SK-N-MC (cell line): Measurements from ENCODE around the gene IL1RAP.

Experiments
- DNase-seq: peaks from one replicate; pipeline ENCODE4 v3.0.0-alpha.2; 2011; ENCODE audit warnings: low read depth, low spot score
- H3K27ac ChIP-seq: fragments of 200-600 bp; sonication (generic); 2 replicates; pipeline ENCODE4 v1.5.1; 2016; ENCODE audit warnings: mixed run types
- H3K36me3 ChIP-seq: fragments of 200-600 bp; sonication (generic); 2 replicates; pipeline ENCODE4 v1.6.1; 2017; ENCODE audit warnings: antibody characterized with exemption, low read length, mixed read lengths; ENCODE audit not compliant: insufficient read depth
- H3K4me3 ChIP-seq: fragments of 200-600 bp; sonication (generic); 2 replicates; pipeline ENCODE4 v1.5.1; 2016
- H3K9ac ChIP-seq: fragments of 200-600 bp; sonication (generic); 2 replicates; pipeline ENCODE4 v1.8.0; 2017; ENCODE audit warnings: mixed run types, mixed read lengths; ENCODE audit not compliant: insufficient read length
- H3K9me3 ChIP-seq: fragments of 200-600 bp; sonication (generic); 2 replicates; pipeline ENCODE4 v1.6.1; 2017; ENCODE audit warnings: low read depth, mild to moderate bottlenecking, antibody characterized with exemption, low read length, moderate library complexity, mixed read lengths
- EZH2 ChIP-seq: fragments of 200-600 bp; sonication (generic); IDR thresholded peaks from one replicate; pipeline ENCODE4 v1.6.1; 2017; ENCODE audit warnings: antibody characterized with exemption
- FOXP2 ChIP-seq: optimal IDR thresholded peaks from 2 replicates; pipeline ENCODE3; 2011; ENCODE audit warnings: mild to moderate bottlenecking, moderate library complexity; ENCODE audit not compliant: insufficient read depth; ENCODE audit errors: extremely low read length, control extremely low read depth
- POLR2AphosphoS5 ChIP-seq: IDR thresholded peaks from 2 replicates; pipeline ENCODE4 v1.6.1; 2012; ENCODE audit warnings: mild to moderate bottlenecking, low read depth, low read length, borderline replicate concordance

The IL1RAP gene

GRCh38 chr3:190686011-190686410 lies 172.1 kb downstream of the IL1RAP start:
- TF ChIP-seq POLR2AphosphoS5 = no peak
- H3K27ac ChIP-seq = no peak overlapping the region
- H3K4me3 ChIP-seq = no peak overlapping the region
- H3K9ac ChIP-seq = no peak overlapping the region
- no peak for DNase-seq
- H3K9me3 ChIP-seq = peaks cover 7% of the 10 kb centered on the region; the same call in 1 of the 2 replicates
- H3K36me3 ChIP-seq = peaks cover 12% of the 10 kb centered on the region; the same call in 1 of the 2 replicates

- no peak overlapping the region for H3K4me3 ChIP-seq
- no peak for DNase-seq
- H3K9me3 ChIP-seq = peaks cover 7% of the 10 kb centered on the region; the same call in 1 of the 2 replicates
- H3K27ac ChIP-seq = no peak overlapping the region
- TF ChIP-seq EZH2 (no peak), FOXP2 (no peak), POLR2AphosphoS5 (no peak)
- H3K9ac ChIP-seq = no peak overlapping the region
- peaks cover 12% of the 10 kb centered on the region; the same call in 1 of the 2 replicates for H3K36me3 ChIP-seq
Observed at GRCh38 chr3:190690246-190690645, 176.4 kb downstream of the IL1RAP start.

- H3K36me3 ChIP-seq = peaks cover 12% of the 10 kb centered on the region; the same call in 1 of the 2 replicates
- H3K9ac ChIP-seq = no peak overlapping the region
- peaks cover 7% of the 10 kb centered on the region; the same call in 1 of the 2 replicates for H3K9me3 ChIP-seq
- no peak for DNase-seq
- TF ChIP-seq FOXP2 = no peak
- TF ChIP-seq EZH2 = no peak
- TF ChIP-seq POLR2AphosphoS5 = no peak
- H3K27ac ChIP-seq = peak overlapping the region; percentile 29; the same call in 1 of the 2 replicates
- no peak overlapping the region for H3K4me3 ChIP-seq
Observed at GRCh38 chr3:190692256-190692655, 178.4 kb downstream of the IL1RAP start.

- H3K27ac ChIP-seq = peak overlapping the region; percentile 99
Observed at GRCh38 chr3:190694335-190695001, 180.6 kb downstream of the IL1RAP start.

GRCh38 chr3:190695225-190695624 lies 181.3 kb downstream of the IL1RAP start:
- no peaks in the 10 kb centered on the region for H3K36me3 ChIP-seq
- peak overlapping the region; percentile 99 for H3K27ac ChIP-seq
- no peaks in the 10 kb centered on the region for H3K9me3 ChIP-seq
- peak overlapping the region; percentile 11 for H3K4me3 ChIP-seq
- no peak for DNase-seq
- TF ChIP-seq FOXP2 = no peak
- no peak for TF ChIP-seq POLR2AphosphoS5
- no peak for TF ChIP-seq EZH2
- H3K9ac ChIP-seq = peak overlapping the region; percentile 18

More at GRCh38 chr3:190694335-190695001, 180.6 kb downstream of the IL1RAP start:
- H3K9ac ChIP-seq = no peak overlapping the region
- no peak for DNase-seq
- H3K9me3 ChIP-seq = no peaks in the 10 kb centered on the region
- H3K4me3 ChIP-seq = no peak overlapping the region
- TF ChIP-seq EZH2 (no peak), FOXP2 (no peak), POLR2AphosphoS5 (no peak)
- no peaks in the 10 kb centered on the region for H3K36me3 ChIP-seq

- no peaks in the 10 kb centered on the region for H3K36me3 ChIP-seq
- peak overlapping the region; percentile 11; the same call in 1 of the 2 replicates for H3K4me3 ChIP-seq
- H3K9ac ChIP-seq = peak overlapping the region; percentile 18
- no peak for TF ChIP-seq EZH2
- peak overlapping the region; percentile 99 for H3K27ac ChIP-seq
- no peaks in the 10 kb centered on the region for H3K9me3 ChIP-seq
- DNase-seq = no peak
Observed at GRCh38 chr3:190695994-190696393, 182.1 kb downstream of the IL1RAP start.

GRCh38 chr3:190696777-190697501 lies 183.1 kb downstream of the IL1RAP start:
- Histone ChIP-seq H3K27ac (peak overlapping the region; percentile 99), H3K9ac (peak overlapping the region; percentile 87), H3K9me3 (no peaks in the 10 kb centered on the region), H3K4me3 (peak overlapping the region; percentile 67), H3K36me3 (no peaks in the 10 kb centered on the region)
- no peak for DNase-seq
- TF ChIP-seq EZH2 = no peak
- no peak for TF ChIP-seq FOXP2
- TF ChIP-seq POLR2AphosphoS5 = no peak

GRCh38 chr3:190697502-190697830 lies 183.6 kb downstream of the IL1RAP start:
- Histone ChIP-seq H3K36me3 (no peaks in the 10 kb centered on the region), H3K9me3 (no peaks in the 10 kb centered on the region), H3K4me3 (peak overlapping the region; percentile 67), H3K27ac (peak overlapping the region; percentile 99), H3K9ac (peak overlapping the region; percentile 87)
- TF ChIP-seq EZH2 (no peak), POLR2AphosphoS5 (no peak), FOXP2 (no peak)
- DNase-seq = peak; percentile 87
